Smooth muscle cell of the umbilical artery (primary cell): ENCODE results near the gene IGSF21. TPM values are rescaled to one million over a fixed set of nuclear protein-coding genes. Genes with fewer than 3 reads are reported as not detected.

Experiments
- total RNA-seq: library from RNA; depleted of rRNA; stranded (reverse); fragments of >200 nt; gene quantifications from 2 replicates; pipeline ENCODE4 v1.2.3, GENCODE V29; 2014

IGSF21 gene
- total RNA-seq = not detected in 2 replicates

GRCh38 chr1:18107369-18108298 lies at the start of gene IGSF21:
IGSF21 (plus strand) TSS chr1:18107798; CDS start chr1:18108129, 331 bp downstream.

